Progenitor cell of endocrine pancreas (in vitro differentiated cells): ENCODE data around the gene ZNF281. TPM values are rescaled to one million over a fixed set of nuclear protein-coding genes. Genes with fewer than 3 reads are reported as not detected.

Source experiments
- DNase-seq: peaks from one replicate; pipeline ENCODE4 v3.0.0; 2021; ENCODE audit warnings: low spot score; ENCODE audit not compliant: unreplicated experiment
- H3K27ac Mint-ChIP-seq: 2 replicates; pipeline ENCODE4 v1.8.0; 2021; ENCODE audit warnings: mild to moderate bottlenecking, moderate library complexity, mixed read lengths
- H3K27me3 Mint-ChIP-seq: 2 replicates; pipeline ENCODE4 v1.8.0; 2021; ENCODE audit warnings: mixed read lengths
- H3K36me3 Mint-ChIP-seq: 2 replicates; pipeline ENCODE4 v1.8.0; 2022; ENCODE audit warnings: mixed read lengths; ENCODE audit not compliant: insufficient read depth
- H3K4me1 Mint-ChIP-seq: 2 replicates; pipeline ENCODE4 v1.8.0; 2021; ENCODE audit warnings: low read depth, mixed read lengths
- H3K4me3 Mint-ChIP-seq: 2 replicates; pipeline ENCODE4 v1.8.0; 2021; ENCODE audit warnings: low read depth, mild to moderate bottlenecking, moderate library complexity, mixed read lengths
- H3K9me3 Mint-ChIP-seq: 2 replicates; pipeline ENCODE4 v1.8.0; 2021; ENCODE audit warnings: low read depth, mixed read lengths
- total RNA-seq: library from RNA; stranded (reverse); gene quantifications from 2 replicates; pipeline ENCODE4 v1.2.1, GENCODE V29; 2021
- TF ChIP-seq, protein P1 (sequence below): fragments of 200-600 bp; sonication (generic); IDR thresholded peaks from one replicate; pipeline ENCODE4 v1.5.0; 2021; ENCODE audit warnings: antibody characterized with exemption, mild to moderate bottlenecking; ENCODE audit not compliant: unreplicated experiment

Gene ZNF281
- total RNA-seq, 1 donor from 2014 or later, result 34.2 TPM

DNA sequence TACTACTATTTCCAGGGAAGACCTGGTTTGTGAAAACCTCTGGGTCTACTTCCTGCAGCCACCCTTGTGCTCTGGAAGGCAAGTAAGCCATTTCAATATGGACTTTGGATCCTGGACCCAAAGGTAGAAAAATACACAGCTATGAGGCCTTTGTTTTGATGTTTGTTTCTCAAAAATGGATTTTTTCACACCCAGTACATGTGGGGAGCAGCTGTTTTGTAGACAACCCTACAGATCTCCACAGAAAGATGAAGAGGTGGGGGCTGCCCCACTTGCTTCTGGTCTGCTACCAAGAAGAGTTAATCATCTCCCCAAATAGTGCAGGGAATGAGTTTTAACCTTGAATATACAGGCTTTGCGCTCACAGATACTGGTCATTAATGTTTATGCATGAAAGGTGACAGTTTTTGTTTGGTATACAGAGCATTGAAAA is 29.2 kb downstream of the ZNF281 start:
- TF ChIP-seq, protein P1, sequence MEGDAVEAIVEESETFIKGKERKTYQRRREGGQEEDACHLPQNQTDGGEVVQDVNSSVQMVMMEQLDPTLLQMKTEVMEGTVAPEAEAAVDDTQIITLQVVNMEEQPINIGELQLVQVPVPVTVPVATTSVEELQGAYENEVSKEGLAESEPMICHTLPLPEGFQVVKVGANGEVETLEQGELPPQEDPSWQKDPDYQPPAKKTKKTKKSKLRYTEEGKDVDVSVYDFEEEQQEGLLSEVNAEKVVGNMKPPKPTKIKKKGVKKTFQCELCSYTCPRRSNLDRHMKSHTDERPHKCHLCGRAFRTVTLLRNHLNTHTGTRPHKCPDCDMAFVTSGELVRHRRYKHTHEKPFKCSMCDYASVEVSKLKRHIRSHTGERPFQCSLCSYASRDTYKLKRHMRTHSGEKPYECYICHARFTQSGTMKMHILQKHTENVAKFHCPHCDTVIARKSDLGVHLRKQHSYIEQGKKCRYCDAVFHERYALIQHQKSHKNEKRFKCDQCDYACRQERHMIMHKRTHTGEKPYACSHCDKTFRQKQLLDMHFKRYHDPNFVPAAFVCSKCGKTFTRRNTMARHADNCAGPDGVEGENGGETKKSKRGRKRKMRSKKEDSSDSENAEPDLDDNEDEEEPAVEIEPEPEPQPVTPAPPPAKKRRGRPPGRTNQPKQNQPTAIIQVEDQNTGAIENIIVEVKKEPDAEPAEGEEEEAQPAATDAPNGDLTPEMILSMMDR, result no peak
- Mint-ChIP-seq H3K27ac (no peak overlapping the region), H3K36me3 (no peaks in the 10 kb centered on the region), H3K27me3 (no peaks in the 10 kb centered on the region), H3K4me3 (no peak overlapping the region), H3K4me1 (peaks cover 21% of the 10 kb centered on the region), H3K9me3 (no peaks in the 10 kb centered on the region)
- no peak for DNase-seq

DNA sequence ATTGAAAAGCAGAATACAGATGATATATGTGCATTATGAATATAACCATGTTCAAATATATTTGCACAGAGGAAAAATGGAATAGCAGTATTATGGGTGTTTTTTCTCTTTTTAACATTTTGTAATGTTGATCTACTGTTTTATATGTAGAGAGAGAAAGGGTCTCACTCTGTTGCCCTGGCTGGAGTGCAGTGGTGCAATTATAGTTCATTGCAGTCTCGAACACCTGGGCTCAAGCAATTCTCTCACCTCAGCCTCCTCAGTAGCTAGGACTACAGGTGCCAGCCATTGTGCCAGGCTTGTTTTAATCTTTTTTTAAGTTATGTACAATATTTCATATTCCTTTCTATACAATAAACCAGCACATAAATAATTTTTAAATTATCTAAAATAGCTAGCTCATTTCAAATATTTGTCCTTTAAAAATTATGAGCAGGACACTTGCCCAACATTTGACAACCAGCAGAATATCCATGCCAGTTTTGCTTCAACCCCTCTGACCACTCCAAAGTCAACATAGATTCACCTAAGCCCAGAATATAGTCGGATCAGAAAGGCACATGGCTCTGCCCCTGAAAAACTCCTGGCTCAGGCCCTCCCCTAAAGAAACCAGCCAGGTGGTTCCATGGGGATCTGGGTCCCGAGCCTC is 29.8 kb downstream of the ZNF281 start:
- peaks cover 23% of the 10 kb centered on the region for H3K4me1 Mint-ChIP-seq
- no peaks in the 10 kb centered on the region for H3K9me3 Mint-ChIP-seq
- H3K27me3 Mint-ChIP-seq, result no peaks in the 10 kb centered on the region
- TF ChIP-seq, protein P1, result no peak
- DNase-seq, result no peak
- no peaks in the 10 kb centered on the region for H3K36me3 Mint-ChIP-seq
- H3K4me3 Mint-ChIP-seq, result no peak overlapping the region
- no peak overlapping the region for H3K27ac Mint-ChIP-seq

DNA sequence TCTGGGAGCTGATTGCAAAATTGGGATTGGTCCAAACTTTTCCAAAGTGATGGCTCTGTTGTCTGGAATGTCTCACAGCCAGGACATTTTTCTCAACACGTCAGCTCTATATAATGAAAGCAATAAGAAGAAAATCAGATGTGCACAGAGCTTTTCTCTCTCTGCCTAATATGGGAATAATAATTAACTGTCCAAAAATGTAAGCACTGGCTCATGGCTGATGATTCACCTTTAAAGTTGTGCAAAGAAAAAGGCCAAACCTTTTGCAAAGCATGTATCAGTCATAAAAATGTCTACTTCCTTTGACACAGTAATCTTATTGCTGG is 30.4 kb downstream of the ZNF281 start:
- DNase-seq, result no peak
- no peak overlapping the region for H3K27ac Mint-ChIP-seq
- no peak overlapping the region for H3K4me3 Mint-ChIP-seq
- TF ChIP-seq, protein P1, result no peak
- H3K36me3 Mint-ChIP-seq, result no peaks in the 10 kb centered on the region
- peaks cover 30% of the 10 kb centered on the region for H3K4me1 Mint-ChIP-seq
- no peaks in the 10 kb centered on the region for H3K9me3 Mint-ChIP-seq
- H3K27me3 Mint-ChIP-seq, result no peaks in the 10 kb centered on the region

DNA sequence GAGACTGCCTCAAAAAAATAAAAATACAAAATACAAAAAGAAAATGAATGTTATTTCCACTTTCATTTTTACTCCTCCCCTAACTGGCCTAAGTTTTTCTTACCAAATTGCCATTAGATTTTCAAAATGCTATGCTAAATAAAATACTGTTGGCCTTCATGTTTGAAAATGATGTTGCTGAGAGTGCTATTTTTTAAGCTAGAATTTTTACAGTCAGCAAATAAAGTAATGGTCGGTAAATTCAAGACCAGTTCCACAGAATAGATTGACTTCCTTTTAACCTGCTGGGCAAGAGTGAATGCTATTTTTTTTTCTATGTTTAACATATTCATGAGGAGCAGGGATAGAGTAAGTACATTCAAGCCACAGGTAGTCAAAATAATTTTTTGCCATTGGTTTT is 31.7 kb downstream of the ZNF281 start:
- H3K27me3 Mint-ChIP-seq, result no peaks in the 10 kb centered on the region
- H3K9me3 Mint-ChIP-seq, result no peaks in the 10 kb centered on the region
- no peaks in the 10 kb centered on the region for H3K36me3 Mint-ChIP-seq
- no peak for DNase-seq
- peaks cover 42% of the 10 kb centered on the region for H3K4me1 Mint-ChIP-seq
- no peak overlapping the region for H3K4me3 Mint-ChIP-seq
- no peak overlapping the region for H3K27ac Mint-ChIP-seq
- TF ChIP-seq, protein P1, result no peak

DNA sequence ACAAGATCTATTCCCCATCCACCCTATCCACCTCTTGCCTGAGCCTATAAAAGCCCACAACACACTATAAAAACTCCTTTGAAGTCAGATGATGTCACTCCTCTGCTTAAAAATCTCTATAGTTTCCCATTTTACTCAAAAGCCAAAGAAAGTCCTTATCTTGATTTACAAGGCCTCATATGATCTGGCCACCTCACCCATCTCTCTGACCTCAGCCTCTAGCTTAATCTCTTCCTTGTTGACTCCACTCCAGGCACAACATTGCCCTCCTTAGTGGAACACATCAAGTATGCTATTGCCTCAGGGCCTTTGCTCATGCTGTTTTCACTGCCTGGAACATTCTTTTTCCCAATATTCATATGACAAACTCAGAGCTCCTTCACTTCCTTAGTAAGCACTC is 33.3 kb downstream of the ZNF281 start:
- Mint-ChIP-seq H3K9me3 (no peaks in the 10 kb centered on the region), H3K4me3 (no peak overlapping the region), H3K36me3 (no peaks in the 10 kb centered on the region), H3K27ac (no peak overlapping the region), H3K4me1 (peaks cover 49% of the 10 kb centered on the region), H3K27me3 (no peaks in the 10 kb centered on the region)
- no peak for DNase-seq
- TF ChIP-seq, protein P1, result no peak
